PC-9 (cell line): ENCODE results near the gene MRPL45.

Experiments
- CTCF ChIP-seq: fragments of 200-600 bp; sonication (generic); conservative IDR thresholded peaks from 2 replicates; pipeline ENCODE4 v1.6.1; 2017; ENCODE audit warnings: mixed run types, antibody characterized with exemption, mild to moderate bottlenecking, moderate library complexity
- EZH2 ChIP-seq: fragments of 200-600 bp; sonication (generic); IDR thresholded peaks from 2 replicates; pipeline ENCODE4 v1.8.0; 2017; ENCODE audit warnings: antibody characterized with exemption, low read depth

DNA sequence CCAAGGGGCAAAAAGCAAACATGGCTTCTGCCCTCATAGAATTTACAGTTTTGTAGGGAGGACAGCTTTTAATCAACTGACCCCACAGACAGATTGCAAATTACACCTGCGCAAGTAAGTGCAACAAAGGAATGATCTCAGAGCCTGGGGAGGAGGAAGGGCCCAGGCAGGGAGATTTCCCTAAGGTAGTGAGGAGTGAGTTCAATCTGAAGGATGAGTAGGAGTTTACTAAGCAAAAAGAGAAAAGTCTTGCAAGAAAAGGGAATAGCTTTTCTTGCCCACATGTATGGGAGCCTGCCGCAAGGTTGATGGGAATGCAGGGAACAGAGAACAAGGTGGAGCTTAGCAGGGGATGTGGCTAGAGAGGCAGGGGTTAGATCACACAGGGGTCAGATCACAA lies 53.1 kb downstream of the MRPL45 start:
- TF ChIP-seq CTCF: no peak
- TF ChIP-seq EZH2: no peak
